GM12865 (cell line): ENCODE data around the gene CMC2.

Experiments used
- DNase-seq: peaks from one replicate; pipeline ENCODE4 v3.0.0; 2010; ENCODE audit warnings: low read depth
- H3K4me3 ChIP-seq: 2 replicates; pipeline ENCODE4 v1.5.1; 2011; ENCODE audit warnings: mild to moderate bottlenecking, low read depth, low read length, control low read depth
- TF ChIP-seq, protein P1 (sequence below): IDR thresholded peaks from 2 replicates; pipeline ENCODE4 v1.5.1; 2011; ENCODE audit warnings: low read length, control low read depth, low read depth, inconsistent platforms; ENCODE audit not compliant: insufficient read depth; ENCODE audit errors: missing control alignments

Gene CMC2

DNA sequence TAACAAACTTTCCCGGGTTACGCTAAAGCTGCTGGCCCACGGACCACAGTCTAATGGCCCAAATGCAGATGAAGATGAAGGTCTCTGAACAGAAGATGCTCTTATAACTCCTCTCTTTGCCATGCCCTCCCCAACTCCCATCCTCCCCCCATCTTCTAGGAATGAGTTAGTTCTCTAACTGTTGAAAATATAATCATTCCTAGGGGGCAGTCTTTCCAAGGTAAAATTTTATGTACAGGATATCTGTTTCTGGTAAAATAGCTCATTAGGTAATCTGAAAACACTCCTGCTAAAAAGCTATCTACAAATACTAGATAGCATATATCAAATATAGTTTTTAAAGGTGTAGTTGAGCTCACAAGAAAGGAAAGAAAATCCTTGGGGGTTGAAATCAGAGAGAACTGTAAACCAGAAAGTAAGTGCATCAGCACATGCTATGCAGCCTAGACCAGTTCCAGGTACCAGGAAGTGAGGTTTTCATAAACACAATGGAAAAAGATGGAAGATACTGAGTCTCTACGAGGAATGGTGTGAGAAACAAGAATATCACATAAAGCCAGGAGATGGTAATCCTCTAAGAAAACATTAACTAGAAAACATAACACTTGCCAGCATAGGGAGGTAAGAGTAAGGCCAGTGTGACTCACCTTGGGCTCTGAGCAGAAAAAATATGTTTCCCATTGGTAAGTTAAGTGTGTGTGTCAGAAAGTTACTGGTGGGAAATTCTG lies 38.1 kb downstream of the CMC2 start:
- DNase-seq, result no peak
- H3K4me3 ChIP-seq, result no peak overlapping the region
- TF ChIP-seq, protein P1, sequence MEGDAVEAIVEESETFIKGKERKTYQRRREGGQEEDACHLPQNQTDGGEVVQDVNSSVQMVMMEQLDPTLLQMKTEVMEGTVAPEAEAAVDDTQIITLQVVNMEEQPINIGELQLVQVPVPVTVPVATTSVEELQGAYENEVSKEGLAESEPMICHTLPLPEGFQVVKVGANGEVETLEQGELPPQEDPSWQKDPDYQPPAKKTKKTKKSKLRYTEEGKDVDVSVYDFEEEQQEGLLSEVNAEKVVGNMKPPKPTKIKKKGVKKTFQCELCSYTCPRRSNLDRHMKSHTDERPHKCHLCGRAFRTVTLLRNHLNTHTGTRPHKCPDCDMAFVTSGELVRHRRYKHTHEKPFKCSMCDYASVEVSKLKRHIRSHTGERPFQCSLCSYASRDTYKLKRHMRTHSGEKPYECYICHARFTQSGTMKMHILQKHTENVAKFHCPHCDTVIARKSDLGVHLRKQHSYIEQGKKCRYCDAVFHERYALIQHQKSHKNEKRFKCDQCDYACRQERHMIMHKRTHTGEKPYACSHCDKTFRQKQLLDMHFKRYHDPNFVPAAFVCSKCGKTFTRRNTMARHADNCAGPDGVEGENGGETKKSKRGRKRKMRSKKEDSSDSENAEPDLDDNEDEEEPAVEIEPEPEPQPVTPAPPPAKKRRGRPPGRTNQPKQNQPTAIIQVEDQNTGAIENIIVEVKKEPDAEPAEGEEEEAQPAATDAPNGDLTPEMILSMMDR, result no peak

GRCh38 chr16:80966617-80967016 lies 40.1 kb downstream of the CMC2 start:
- DNase-seq, result no peak
- TF ChIP-seq, protein P1, result no peak
- no peak overlapping the region for H3K4me3 ChIP-seq

GRCh38 chr16:80964351-80964750 lies 42.3 kb downstream of the CMC2 start:
- TF ChIP-seq, protein P1, result no peak
- DNase-seq, result no peak
- no peak overlapping the region for H3K4me3 ChIP-seq

GRCh38 chr16:80962879-80963278 lies 43.8 kb downstream of the CMC2 start:
- H3K4me3 ChIP-seq, result no peak overlapping the region
- no peak for DNase-seq
- TF ChIP-seq, protein P1, result no peak

DNA sequence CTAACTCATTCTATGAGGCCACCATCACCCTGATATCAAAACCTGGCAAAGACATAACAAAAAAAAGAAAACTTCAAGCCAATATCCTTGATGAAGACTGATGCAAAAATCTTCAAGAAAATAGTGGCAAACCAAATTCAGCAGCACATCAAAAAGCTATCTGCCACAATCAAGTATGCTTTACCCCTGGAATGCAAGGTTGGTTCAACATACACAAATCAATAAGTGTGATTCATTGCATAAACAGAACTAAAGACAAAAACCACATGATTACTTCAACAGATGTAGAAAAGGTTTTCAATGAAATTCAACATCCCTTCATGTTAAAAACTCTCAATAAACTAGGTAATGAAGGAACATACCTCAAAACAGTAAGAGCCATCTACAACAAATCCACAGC lies 48.4 kb downstream of the CMC2 start:
- no peak overlapping the region for H3K4me3 ChIP-seq
- no peak for DNase-seq
- TF ChIP-seq, protein P1, result no peak

DNA sequence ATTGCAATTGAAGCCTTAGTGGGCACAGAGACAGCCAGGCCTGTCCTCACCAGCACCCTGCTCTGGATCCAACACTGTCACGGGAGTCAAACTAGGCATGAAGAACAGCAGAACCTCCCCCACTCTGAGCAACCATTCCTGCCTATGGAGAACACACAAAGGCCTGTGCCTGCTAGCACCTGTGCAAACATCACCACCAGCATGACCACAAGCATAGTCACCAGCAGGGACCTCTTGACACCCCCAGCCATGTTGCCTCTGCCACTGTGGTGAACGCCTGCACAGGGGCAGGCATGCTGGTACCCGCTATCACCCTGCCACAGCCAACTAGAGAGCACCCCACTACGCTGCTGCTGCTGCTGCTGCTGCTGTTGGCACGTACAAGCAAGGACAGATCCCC lies 51.7 kb downstream of the CMC2 start:
- H3K4me3 ChIP-seq, result no peak overlapping the region
- no peak for DNase-seq
- TF ChIP-seq, protein P1, result no peak
